Progenitor cell of endocrine pancreas (in vitro differentiated cells): ENCODE results near the gene NAV2. TPM values are rescaled to one million over a fixed set of nuclear protein-coding genes. Genes with fewer than 3 reads are reported as not detected.

Source experiments
- DNase-seq: peaks from one replicate; pipeline ENCODE4 v3.0.0; 2021; ENCODE audit warnings: low spot score; ENCODE audit not compliant: unreplicated experiment
- H3K27ac Mint-ChIP-seq: 2 replicates; pipeline ENCODE4 v1.8.0; 2021; ENCODE audit warnings: mild to moderate bottlenecking, moderate library complexity, mixed read lengths
- H3K27me3 Mint-ChIP-seq: 2 replicates; pipeline ENCODE4 v1.8.0; 2021; ENCODE audit warnings: mixed read lengths
- H3K36me3 Mint-ChIP-seq: 2 replicates; pipeline ENCODE4 v1.8.0; 2022; ENCODE audit warnings: mixed read lengths; ENCODE audit not compliant: insufficient read depth
- H3K4me1 Mint-ChIP-seq: 2 replicates; pipeline ENCODE4 v1.8.0; 2021; ENCODE audit warnings: low read depth, mixed read lengths
- H3K4me3 Mint-ChIP-seq: 2 replicates; pipeline ENCODE4 v1.8.0; 2021; ENCODE audit warnings: low read depth, mild to moderate bottlenecking, moderate library complexity, mixed read lengths
- H3K9me3 Mint-ChIP-seq: 2 replicates; pipeline ENCODE4 v1.8.0; 2021; ENCODE audit warnings: low read depth, mixed read lengths
- total RNA-seq: library from RNA; stranded (reverse); gene quantifications from 2 replicates; pipeline ENCODE4 v1.2.1, GENCODE V29; 2021
- TF ChIP-seq, protein P1 (sequence below): fragments of 200-600 bp; sonication (generic); IDR thresholded peaks from one replicate; pipeline ENCODE4 v1.5.0; 2021; ENCODE audit warnings: antibody characterized with exemption, mild to moderate bottlenecking; ENCODE audit not compliant: unreplicated experiment

The NAV2 gene
- total RNA-seq, 1 donor from 2014 or later = 88.3 TPM

DNA sequence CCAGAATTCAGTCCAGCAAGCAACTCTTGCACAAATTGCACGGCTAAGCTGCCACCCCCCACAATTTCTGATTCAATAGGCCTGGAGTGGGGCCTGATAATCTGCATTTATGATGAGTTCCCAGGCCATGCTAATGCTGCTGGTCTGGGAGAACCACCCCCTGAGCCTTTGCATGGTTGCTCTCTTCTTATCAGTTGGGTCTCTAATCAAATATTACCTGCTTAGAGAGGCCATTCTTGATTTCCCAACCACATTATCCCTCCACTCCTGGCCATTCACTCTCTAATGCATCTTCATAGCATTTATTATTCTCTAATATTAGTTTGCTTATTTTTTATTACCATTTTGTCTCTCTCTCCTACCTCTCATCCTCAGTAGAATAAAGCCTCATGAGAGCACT is 99.5 kb downstream of the NAV2 start:
- H3K4me1 Mint-ChIP-seq = peaks cover 39% of the 10 kb centered on the region
- no peak overlapping the region for H3K4me3 Mint-ChIP-seq
- DNase-seq = no peak
- H3K27ac Mint-ChIP-seq = no peak overlapping the region
- no peaks in the 10 kb centered on the region for H3K9me3 Mint-ChIP-seq
- TF ChIP-seq, protein P1, sequence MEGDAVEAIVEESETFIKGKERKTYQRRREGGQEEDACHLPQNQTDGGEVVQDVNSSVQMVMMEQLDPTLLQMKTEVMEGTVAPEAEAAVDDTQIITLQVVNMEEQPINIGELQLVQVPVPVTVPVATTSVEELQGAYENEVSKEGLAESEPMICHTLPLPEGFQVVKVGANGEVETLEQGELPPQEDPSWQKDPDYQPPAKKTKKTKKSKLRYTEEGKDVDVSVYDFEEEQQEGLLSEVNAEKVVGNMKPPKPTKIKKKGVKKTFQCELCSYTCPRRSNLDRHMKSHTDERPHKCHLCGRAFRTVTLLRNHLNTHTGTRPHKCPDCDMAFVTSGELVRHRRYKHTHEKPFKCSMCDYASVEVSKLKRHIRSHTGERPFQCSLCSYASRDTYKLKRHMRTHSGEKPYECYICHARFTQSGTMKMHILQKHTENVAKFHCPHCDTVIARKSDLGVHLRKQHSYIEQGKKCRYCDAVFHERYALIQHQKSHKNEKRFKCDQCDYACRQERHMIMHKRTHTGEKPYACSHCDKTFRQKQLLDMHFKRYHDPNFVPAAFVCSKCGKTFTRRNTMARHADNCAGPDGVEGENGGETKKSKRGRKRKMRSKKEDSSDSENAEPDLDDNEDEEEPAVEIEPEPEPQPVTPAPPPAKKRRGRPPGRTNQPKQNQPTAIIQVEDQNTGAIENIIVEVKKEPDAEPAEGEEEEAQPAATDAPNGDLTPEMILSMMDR = no peak
- H3K36me3 Mint-ChIP-seq = no peaks in the 10 kb centered on the region
- H3K27me3 Mint-ChIP-seq = no peaks in the 10 kb centered on the region

DNA sequence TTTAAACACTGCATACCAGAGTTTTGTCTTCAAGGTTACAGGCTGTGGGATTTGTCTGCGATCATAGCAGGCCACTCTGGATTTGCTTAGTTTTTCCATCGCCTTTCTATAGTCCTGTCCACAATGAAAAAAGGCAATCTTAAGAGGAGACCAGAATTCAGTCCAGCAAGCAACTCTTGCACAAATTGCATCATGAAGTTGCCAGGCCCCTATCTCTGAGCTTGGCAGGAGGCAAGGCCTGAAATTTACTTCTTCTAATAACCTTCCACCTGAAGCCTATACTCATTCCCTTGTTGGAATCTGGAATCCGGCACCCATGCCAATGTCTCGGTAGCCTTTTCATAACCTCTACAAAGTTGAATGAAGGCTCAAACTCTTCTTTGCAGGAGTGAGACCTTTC is 100.1 kb downstream of the NAV2 start:
- TF ChIP-seq, protein P1 = no peak
- Mint-ChIP-seq H3K27ac (no peak overlapping the region), H3K4me1 (peaks cover 39% of the 10 kb centered on the region)

DNA sequence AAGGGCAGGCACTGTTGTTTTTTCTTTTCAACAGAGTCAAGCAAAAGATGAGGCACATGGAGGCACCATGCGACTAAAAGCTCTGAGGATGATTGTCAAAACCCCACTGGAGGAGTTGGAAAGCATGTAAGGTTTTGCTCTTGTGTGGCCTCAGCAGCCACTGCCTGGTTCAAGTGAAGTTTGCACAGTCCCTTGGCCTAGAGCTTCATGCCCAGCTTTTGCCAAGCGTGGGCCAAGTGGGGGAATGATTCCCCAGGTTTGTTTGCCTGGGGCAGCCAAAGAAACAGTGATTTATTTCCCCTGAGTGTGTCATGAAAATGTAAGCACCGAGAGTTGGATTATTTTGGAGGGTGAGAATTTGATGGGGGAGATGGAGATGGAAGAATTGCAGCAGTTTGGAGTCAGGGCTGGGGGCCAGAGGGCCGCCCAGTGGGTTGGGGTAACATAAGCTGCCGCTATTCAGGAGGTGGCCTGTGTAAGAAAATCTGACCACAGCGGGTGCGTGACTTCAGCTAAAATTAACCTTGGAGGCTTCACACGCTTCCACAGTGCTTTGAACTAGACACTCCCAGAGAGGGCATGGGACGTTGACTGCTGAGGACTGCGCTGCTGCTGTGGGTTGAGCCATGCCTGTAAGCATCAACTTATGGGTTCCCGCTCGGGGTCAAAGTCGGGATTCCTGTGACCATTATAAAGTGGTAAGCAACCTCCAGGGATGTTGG is 100.7 kb downstream of the NAV2 start:
- H3K4me3 Mint-ChIP-seq = no peak overlapping the region
- peaks cover 38% of the 10 kb centered on the region for H3K4me1 Mint-ChIP-seq
- no peak for DNase-seq
- H3K9me3 Mint-ChIP-seq = no peaks in the 10 kb centered on the region
- H3K36me3 Mint-ChIP-seq = no peaks in the 10 kb centered on the region
- no peak overlapping the region for H3K27ac Mint-ChIP-seq
- H3K27me3 Mint-ChIP-seq = no peaks in the 10 kb centered on the region
- TF ChIP-seq, protein P1 = no peak

More for the DNA sequence above, 100.1 kb downstream of the NAV2 start:
- Mint-ChIP-seq H3K36me3 (no peaks in the 10 kb centered on the region), H3K9me3 (no peaks in the 10 kb centered on the region), H3K4me3 (no peak overlapping the region), H3K27me3 (no peaks in the 10 kb centered on the region)
- DNase-seq = no peak

DNA sequence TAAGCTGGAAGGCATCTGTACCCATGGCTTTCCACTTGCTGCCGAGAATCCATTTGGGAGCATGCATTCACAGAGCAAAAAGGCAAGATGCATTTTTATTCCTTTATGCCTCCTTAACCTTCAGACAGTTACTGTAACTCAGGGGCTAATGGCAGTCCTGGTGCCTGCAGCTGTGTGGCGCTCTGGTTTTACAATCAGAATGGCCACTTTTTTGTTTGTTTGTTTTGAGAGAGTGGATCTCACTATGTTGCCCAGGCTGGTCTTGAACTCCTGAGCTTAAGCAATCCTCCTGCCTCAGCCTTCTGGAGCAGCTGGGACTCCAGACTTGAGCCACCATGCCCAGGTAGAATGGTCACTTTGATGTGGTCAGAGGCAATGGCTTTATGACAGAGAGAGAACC is 101.8 kb downstream of the NAV2 start:
- H3K36me3 Mint-ChIP-seq = no peaks in the 10 kb centered on the region
- no peak overlapping the region for H3K4me3 Mint-ChIP-seq
- no peak for DNase-seq
- no peaks in the 10 kb centered on the region for H3K9me3 Mint-ChIP-seq
- TF ChIP-seq, protein P1 = no peak
- H3K4me1 Mint-ChIP-seq = peaks cover 46% of the 10 kb centered on the region
- no peaks in the 10 kb centered on the region for H3K27me3 Mint-ChIP-seq
- H3K27ac Mint-ChIP-seq = peak overlapping the region; percentile 14

DNA sequence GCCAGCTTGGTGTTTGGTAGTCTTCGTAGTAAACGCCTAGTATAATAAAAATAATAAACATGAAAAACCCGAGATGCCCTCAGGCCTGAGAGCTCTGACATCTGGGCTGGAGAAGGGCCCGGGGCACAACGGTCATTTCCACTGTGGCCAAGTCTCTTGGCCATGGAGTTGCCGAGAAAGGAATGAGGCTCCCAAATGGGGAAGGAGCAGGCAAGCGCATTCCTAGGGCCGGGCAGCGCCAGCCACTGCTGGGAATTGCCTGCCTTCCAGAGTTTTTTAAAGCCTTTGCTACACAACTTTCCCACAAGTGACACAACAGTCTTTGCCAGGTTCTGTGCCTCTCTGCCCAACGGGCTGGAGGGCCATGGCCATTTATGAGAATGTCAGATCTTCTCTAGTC is 103.4 kb downstream of the NAV2 start:
- DNase-seq = no peak
- no peak overlapping the region for H3K4me3 Mint-ChIP-seq
- TF ChIP-seq, protein P1 = no peak
- peaks cover 54% of the 10 kb centered on the region for H3K4me1 Mint-ChIP-seq
- H3K27ac Mint-ChIP-seq = no peak overlapping the region
- H3K36me3 Mint-ChIP-seq = no peaks in the 10 kb centered on the region
- H3K9me3 Mint-ChIP-seq = no peaks in the 10 kb centered on the region
- no peaks in the 10 kb centered on the region for H3K27me3 Mint-ChIP-seq
